Measurements from ENCODE around the gene DEPP1. TPM values are rescaled to one million over a fixed set of nuclear protein-coding genes. Genes with fewer than 3 reads are reported as not detected.
A peak's percentile ranks its signal among the peaks of the same experiment; 100 is the strongest.

DEPP1 gene
- total and polyA plus RNA-seq, 2 of the 13 experiments (the other 11 are each of a cell fraction or from before 2014, with no cell fraction given): 14.8 to 270 TPM

DNA sequence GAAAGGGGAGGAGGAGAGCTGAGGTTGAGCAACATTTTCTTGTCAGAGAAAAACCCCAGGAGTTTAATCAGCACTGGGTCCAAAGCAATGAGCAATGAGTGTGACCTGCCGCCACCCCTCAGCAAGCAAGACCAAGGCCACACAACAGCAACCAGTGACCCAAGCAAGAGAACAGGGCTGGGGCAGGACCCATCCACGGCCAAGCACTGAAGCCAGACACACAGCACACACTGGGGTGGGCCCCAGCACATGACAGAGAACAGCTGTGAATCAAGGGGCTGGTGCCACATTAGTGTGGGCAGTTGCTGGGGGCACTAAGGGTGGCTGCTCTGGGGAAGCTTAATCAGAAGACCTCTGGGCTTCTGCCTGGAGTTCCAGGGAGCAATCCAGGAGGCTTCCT is 51.3 kb downstream of the DEPP1 start (continued):
- no peak for TF ChIP-seq SKIL (CRISPR knock-in tag; IDR thresholded peaks at IDR 0.05; ENCODE audit: borderline replicate concordance)
- TF ChIP-seq ZNF12 (CRISPR knock-in tag; IDR thresholded peaks at IDR 0.05): 0 out of 2 replicates have a peak, but pooled peaks have one; percentile 12
- peak; percentile 69; the same call in 1 of the 2 replicates for TF ChIP-seq CEBPB (IDR thresholded peaks at IDR 0.05; ENCODE audit: borderline replicate concordance, low read depth, low read length)
- no peak for TF ChIP-seq REL (CRISPR knock-in tag; conservative IDR thresholded peaks at IDR 0.05)
- no peak for TF ChIP-seq DPF2 (CRISPR knock-in tag; IDR thresholded peaks at IDR 0.05; ENCODE audit: borderline replicate concordance, low read depth)
- TF ChIP-seq DDIT3 (CRISPR knock-in tag; IDR thresholded peaks at IDR 0.05): no peak
- TF ChIP-seq ZBTB21 (CRISPR knock-in tag; IDR thresholded peaks at IDR 0.05): no peak
- TF ChIP-seq NR3C1 (CRISPR knock-in tag; IDR thresholded peaks at IDR 0.05): no peak
- no peak for TF ChIP-seq NCOA5 (CRISPR knock-in tag; IDR thresholded peaks at IDR 0.05)
- TF ChIP-seq ZNF607 (CRISPR knock-in tag; IDR thresholded peaks at IDR 0.05; ENCODE audit: borderline replicate concordance): no peak
- TF ChIP-seq HOXA3 (CRISPR knock-in tag; IDR thresholded peaks at IDR 0.05): no peak
- TF ChIP-seq GATA4 (IDR thresholded peaks at IDR 0.05; ENCODE audit: borderline replicate concordance, low read depth): no peak
